ENCODE results near the gene PTDSS2.

PTDSS2 gene

DNA sequence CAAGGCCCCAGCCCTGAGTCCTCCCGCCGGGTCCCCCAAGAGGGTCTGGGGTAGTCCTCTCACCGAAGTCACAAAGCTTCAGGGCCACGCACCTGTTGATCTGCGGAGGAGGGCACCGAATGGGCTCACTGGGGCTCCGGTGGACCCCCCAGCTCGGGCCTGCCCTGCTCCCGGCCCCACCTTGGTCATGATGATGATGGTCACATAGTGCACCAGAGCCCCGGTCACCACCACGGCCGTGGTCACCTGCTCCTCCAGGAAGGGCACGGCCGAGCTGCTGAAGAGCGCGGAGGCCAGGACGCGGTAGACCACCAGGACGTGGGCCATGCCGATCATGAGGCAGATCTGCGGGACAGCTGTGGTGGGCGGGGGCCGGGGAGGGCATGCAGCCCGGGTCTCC lies 21.8 kb upstream of the PTDSS2 start:
- in situ Hi-C loops (cut with MboI; ENCODE audit: low pct_unique_long_range_greater_than_20kb, low sequenced_read_pairs, unreplicated experiment): no loop called here
- no peak for TF ChIP-seq CTCF (IDR thresholded peaks at IDR 0.05; ENCODE audit: extremely low read depth, insufficient read depth, missing control alignments)
- no peak for DNase-seq (ENCODE audit: low spot score)

GRCh38 chr11:429391-429790 lies 20.7 kb upstream of the PTDSS2 start:
- no peak for DNase-seq (ENCODE audit: low spot score)
- in situ Hi-C loops (cut with MboI; ENCODE audit: low pct_unique_long_range_greater_than_20kb, low sequenced_read_pairs, unreplicated experiment): no loop called here
- no peak for TF ChIP-seq CTCF (IDR thresholded peaks at IDR 0.05; ENCODE audit: extremely low read depth, insufficient read depth, missing control alignments)

DNA sequence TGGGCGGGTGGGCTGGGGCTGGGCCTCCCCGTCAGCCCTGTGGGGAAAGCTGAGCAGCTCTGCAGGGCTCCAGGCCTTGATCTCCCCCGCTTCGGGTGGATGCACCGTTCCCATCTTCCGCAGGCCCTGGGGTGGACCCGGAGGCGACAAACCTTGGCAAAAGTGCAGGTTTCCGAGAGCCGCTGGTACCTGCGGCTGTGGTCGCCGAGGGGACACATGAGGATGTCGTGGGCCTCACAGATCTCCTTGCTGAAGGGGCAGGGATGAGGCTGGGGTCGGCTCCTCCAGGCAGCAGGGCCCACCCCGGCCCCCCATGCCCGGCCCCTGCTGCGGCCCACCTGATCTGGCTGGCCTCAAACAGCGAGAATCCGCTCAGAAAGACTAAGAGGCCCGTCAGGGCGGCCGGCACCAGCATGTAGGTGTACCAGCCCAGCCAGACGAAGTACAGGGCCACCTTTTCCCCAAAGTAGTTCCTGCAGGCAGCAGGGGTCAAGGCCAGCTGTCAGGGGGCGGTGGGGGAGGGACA lies 20.1 kb upstream of the PTDSS2 start:
- in situ Hi-C loops (cut with MboI; ENCODE audit: low pct_unique_long_range_greater_than_20kb, low sequenced_read_pairs, unreplicated experiment): no loop called here
- no peak for TF ChIP-seq CTCF (IDR thresholded peaks at IDR 0.05; ENCODE audit: extremely low read depth, insufficient read depth, missing control alignments)
- no peak for DNase-seq (ENCODE audit: low spot score)

- no peak for DNase-seq (ENCODE audit: low spot score)
- TF ChIP-seq CTCF (IDR thresholded peaks at IDR 0.05; ENCODE audit: extremely low read depth, insufficient read depth, missing control alignments): no peak
- in situ Hi-C loops (cut with MboI; ENCODE audit: low pct_unique_long_range_greater_than_20kb, low sequenced_read_pairs, unreplicated experiment): no loop called here
These were observed 18.2 kb upstream of the PTDSS2 start for GRCh38 chr11:431921-432320.

DNA sequence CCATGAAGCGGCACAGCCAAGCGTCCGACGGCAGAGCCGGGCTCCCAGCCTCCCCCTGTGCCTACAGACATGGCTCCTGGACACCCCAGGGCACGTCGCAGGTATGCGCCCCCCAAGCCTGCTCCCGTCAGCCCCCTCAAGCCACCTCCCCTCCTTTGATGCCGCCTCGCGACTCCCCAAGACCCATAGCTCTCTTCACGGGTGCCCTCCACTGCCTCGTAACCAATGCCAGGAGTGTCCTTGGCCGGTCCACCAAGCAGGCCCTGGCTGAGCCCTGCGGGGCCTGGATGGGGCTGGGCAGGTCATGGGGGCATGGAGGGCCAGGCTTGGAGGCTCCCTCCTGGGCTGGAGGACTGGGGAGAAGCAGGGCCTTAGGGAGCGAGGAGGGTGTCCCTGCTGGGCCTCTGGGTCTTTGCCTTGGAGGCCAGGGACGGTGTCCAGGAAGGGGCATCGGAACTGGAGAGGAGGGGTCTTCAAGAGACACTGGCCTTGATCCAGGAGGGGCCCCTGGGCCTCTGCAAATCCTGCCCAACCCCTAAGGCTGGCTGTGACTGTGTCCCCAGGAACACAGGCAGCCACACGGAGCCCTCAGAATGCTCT lies 17.5 kb upstream of the PTDSS2 start:
- in situ Hi-C loops (cut with MboI; ENCODE audit: low pct_unique_long_range_greater_than_20kb, low sequenced_read_pairs, unreplicated experiment): no loop called here
- no peak for TF ChIP-seq CTCF (IDR thresholded peaks at IDR 0.05; ENCODE audit: extremely low read depth, insufficient read depth, missing control alignments)

GRCh38 chr11:433111-433510 lies 17.0 kb upstream of the PTDSS2 start:
- in situ Hi-C loops (cut with MboI; ENCODE audit: low pct_unique_long_range_greater_than_20kb, low sequenced_read_pairs, unreplicated experiment): no loop called here
- TF ChIP-seq CTCF (IDR thresholded peaks at IDR 0.05; ENCODE audit: extremely low read depth, insufficient read depth, missing control alignments): no peak
- DNase-seq (ENCODE audit: low spot score): no peak

More for the DNA sequence above, 17.5 kb upstream of the PTDSS2 start:
- no peak for DNase-seq (ENCODE audit: low spot score)

Measured in GM13977 (cell line).